Measurements from ENCODE around the gene COX8C. TPM values are rescaled to one million over a fixed set of nuclear protein-coding genes. Genes with fewer than 3 reads are reported as not detected.
A peak's percentile ranks its signal among the peaks of the same experiment; 100 is the strongest.
"Not testable (repeated sequence)": the region's sequence is repeated elsewhere in the genome, so short reads cannot be mapped to it uniquely, and the experiment has no call there.

The COX8C gene
- total RNA-seq, 3 donors from 2014 or later, result not detected

- Mint-ChIP-seq H3K27me3 (ENCODE audit: low read depth) (no peaks in the 10 kb centered on the region), H3K4me3 (peak overlapping the region; percentile 93), H3K36me3 (ENCODE audit: insufficient read depth) (no peaks in the 10 kb centered on the region), H3K9me3 (no peaks in the 10 kb centered on the region), H3K4me1 (ENCODE audit: low read depth) (peaks cover 54% of the 10 kb centered on the region)
- DNase-seq, result no peak
- no peak for ATAC-seq
Measured at GRCh38 chr14:93331002-93331727, 15.8 kb upstream of the COX8C start.

DNA sequence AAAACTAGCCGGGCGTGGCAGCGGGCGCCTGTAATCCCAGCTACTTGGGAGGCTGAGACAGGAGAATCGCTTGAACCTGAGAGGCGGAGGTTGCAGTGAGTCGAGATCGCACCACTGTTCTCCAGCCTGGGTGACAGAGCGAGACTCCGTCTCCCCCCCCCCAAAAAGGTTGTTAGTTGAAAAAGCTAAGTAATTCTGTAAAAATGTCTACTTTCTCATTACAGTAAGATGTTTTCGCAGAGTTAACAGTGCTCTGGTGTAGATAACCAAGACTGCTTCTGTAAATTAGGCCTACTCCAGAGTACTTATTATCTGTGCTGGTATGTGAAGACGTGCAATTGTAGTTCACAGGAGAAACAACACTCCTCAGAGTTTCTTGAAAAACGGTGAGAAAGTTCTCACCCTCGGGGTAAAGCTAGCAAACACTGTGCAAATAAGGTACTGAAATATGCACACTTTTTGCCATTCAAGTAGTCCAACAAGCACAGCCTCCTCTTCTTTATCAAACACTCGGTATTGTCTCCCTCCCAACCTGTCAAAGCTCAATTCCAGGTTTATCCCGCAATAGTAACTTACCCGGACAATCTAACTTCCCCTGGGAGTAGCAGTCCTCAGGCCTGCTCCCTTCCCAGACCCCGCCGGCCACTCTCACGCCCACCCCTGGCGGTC lies 15.1 kb upstream of the COX8C start:
- DNase-seq, result no peak
- no peak for ATAC-seq
- Mint-ChIP-seq H3K4me1 (ENCODE audit: low read depth) (peaks cover 54% of the 10 kb centered on the region), H3K9me3 (no peaks in the 10 kb centered on the region), H3K27me3 (ENCODE audit: low read depth) (no peaks in the 10 kb centered on the region), H3K4me3 (peak overlapping the region; percentile 93), H3K36me3 (ENCODE audit: insufficient read depth) (no peaks in the 10 kb centered on the region)

DNA sequence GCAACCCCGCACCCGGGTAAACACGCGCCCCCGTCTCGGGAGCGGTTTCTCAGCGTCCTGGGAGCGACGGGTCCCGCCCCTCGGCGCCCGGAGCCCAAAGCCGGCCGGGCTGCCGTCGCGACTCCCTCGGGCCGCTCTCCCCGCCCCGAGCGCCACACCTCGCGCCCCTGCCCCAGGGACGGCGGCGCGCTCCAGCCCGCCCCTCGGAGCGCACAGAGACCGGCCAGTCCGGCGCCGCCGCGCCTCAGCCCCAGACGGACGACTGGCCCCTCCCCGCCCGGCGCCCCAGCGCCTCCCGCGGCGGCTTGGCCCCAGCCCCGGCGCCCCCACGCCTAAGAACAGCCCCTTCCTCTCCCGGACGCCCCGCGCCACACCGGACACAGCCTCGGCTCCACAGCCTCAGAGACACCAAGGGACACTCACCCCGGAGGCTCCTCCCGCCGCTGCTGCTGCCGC lies 14.6 kb upstream of the COX8C start:
- Mint-ChIP-seq H3K4me1 (ENCODE audit: low read depth) (peaks cover 51% of the 10 kb centered on the region), H3K36me3 (ENCODE audit: insufficient read depth) (no peaks in the 10 kb centered on the region), H3K27me3 (ENCODE audit: low read depth) (no peaks in the 10 kb centered on the region), H3K9me3 (no peaks in the 10 kb centered on the region), H3K4me3 (peak overlapping the region; percentile 93)
- DNase-seq, result peak; percentile 12
- ATAC-seq, result peak; percentile 51 to 55

- peak; percentile 93 for DNase-seq
- Mint-ChIP-seq H3K36me3 (ENCODE audit: insufficient read depth) (no peaks in the 10 kb centered on the region), H3K27me3 (ENCODE audit: low read depth) (no peaks in the 10 kb centered on the region), H3K9me3 (no peaks in the 10 kb centered on the region), H3K4me1 (ENCODE audit: low read depth) (peaks cover 46% of the 10 kb centered on the region), H3K4me3 (peak within 1 kb of the TSS; percentile 93)
- ATAC-seq, result peak; percentile 95 to 97
Measured at GRCh38 chr14:93332853-93333630, 13.9 kb upstream of the COX8C start, which contains the start of gene BTBD7. TSS of gene BTBD7 (minus strand) at chr14:93333036. CDS start at chr14:93296051, 36,985 bp downstream.

DNA sequence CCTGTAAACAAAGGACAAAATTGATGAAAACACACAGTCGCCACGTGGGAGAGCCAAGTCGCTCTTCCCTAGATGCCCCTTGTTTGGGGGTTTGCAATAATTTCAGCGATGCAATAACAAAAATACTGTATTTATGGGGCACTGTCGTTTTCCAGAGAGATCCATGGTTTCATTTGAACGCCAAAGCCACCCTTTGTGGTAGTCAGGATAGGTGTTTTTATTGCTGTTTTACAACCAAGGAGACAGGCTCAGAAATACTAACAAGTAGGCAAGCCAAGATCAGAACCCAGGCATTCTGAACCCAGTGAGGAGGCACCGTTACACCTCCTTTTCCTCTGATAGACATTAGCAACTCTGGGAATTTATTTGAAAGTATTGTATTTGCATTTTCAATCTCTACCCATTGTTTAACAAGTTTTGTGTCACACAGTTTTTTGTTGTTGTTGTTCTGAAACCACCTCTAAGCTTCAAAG lies 13.3 kb upstream of the COX8C start:
- no peaks in the 10 kb centered on the region for H3K27me3 Mint-ChIP-seq (ENCODE audit: low read depth)
- peaks cover 43% of the 10 kb centered on the region for H3K4me1 Mint-ChIP-seq (ENCODE audit: low read depth)
- no peaks in the 10 kb centered on the region for H3K9me3 Mint-ChIP-seq
- no peaks in the 10 kb centered on the region for H3K36me3 Mint-ChIP-seq (ENCODE audit: insufficient read depth)
- DNase-seq, result no peak
- no peak for ATAC-seq
- H3K4me3 Mint-ChIP-seq, result peak overlapping the region; percentile 93

- Mint-ChIP-seq H3K36me3 (ENCODE audit: insufficient read depth) (peaks cover 2% of the 10 kb centered on the region), H3K9me3 (no peaks in the 10 kb centered on the region), H3K27me3 (ENCODE audit: low read depth) (peaks cover 2% of the 10 kb centered on the region), H3K4me1 (ENCODE audit: low read depth) (peaks cover 10% of the 10 kb centered on the region), H3K4me3 (no peak overlapping the region)
- ATAC-seq (no peak), DNase-seq (no peak)
Measured at GRCh38 chr14:93337143-93337753, 9.7 kb upstream of the COX8C start.

GRCh38 chr14:93337884-93338283 lies 9.1 kb upstream of the COX8C start:
- no peaks in the 10 kb centered on the region for H3K9me3 Mint-ChIP-seq
- no peak overlapping the region for H3K4me3 Mint-ChIP-seq
- H3K4me1 Mint-ChIP-seq (ENCODE audit: low read depth), result peaks cover 10% of the 10 kb centered on the region
- peaks cover 2% of the 10 kb centered on the region for H3K27me3 Mint-ChIP-seq (ENCODE audit: low read depth)
- H3K36me3 Mint-ChIP-seq (ENCODE audit: insufficient read depth), result peaks cover 2% of the 10 kb centered on the region
- DNase-seq (no peak), ATAC-seq (no peak)

GRCh38 chr14:93343266-93343665 lies 3.7 kb upstream of the COX8C start:
- DNase-seq, result no peak
- Mint-ChIP-seq H3K4me1 (ENCODE audit: low read depth) (no peaks in the 10 kb centered on the region), H3K9me3 (no peaks in the 10 kb centered on the region), H3K4me3 (no peak overlapping the region), H3K36me3 (ENCODE audit: insufficient read depth) (peaks cover 2% of the 10 kb centered on the region), H3K27me3 (ENCODE audit: low read depth) (peaks cover 2% of the 10 kb centered on the region)
- ATAC-seq, result no peak

GRCh38 chr14:93343797-93344196 lies 3.2 kb upstream of the COX8C start:
- no peaks in the 10 kb centered on the region for H3K4me1 Mint-ChIP-seq (ENCODE audit: low read depth)
- H3K36me3 Mint-ChIP-seq (ENCODE audit: insufficient read depth), result peaks cover 2% of the 10 kb centered on the region
- no peak for ATAC-seq
- DNase-seq, result no peak
- H3K9me3 Mint-ChIP-seq, result no peaks in the 10 kb centered on the region
- H3K4me3 Mint-ChIP-seq, result no peak overlapping the region
- peaks cover 2% of the 10 kb centered on the region for H3K27me3 Mint-ChIP-seq (ENCODE audit: low read depth)

GRCh38 chr14:93347850-93348249 lies 868 bp downstream of the COX8C start:
- DNase-seq (no peak), ATAC-seq (no peak)
- H3K4me1 Mint-ChIP-seq (ENCODE audit: low read depth), result no peaks in the 10 kb centered on the region
- H3K4me3 Mint-ChIP-seq, result no peak overlapping the region
- H3K27me3 Mint-ChIP-seq (ENCODE audit: low read depth), result no peaks in the 10 kb centered on the region
- H3K9me3 Mint-ChIP-seq, result no peaks in the 10 kb centered on the region
- no peaks in the 10 kb centered on the region for H3K36me3 Mint-ChIP-seq (ENCODE audit: insufficient read depth)

- ATAC-seq (no peak), DNase-seq (no peak)
- Mint-ChIP-seq H3K9me3 (no peaks in the 10 kb centered on the region), H3K36me3 (ENCODE audit: insufficient read depth) (no peaks in the 10 kb centered on the region), H3K27me3 (ENCODE audit: low read depth) (no peaks in the 10 kb centered on the region), H3K4me3 (no peak overlapping the region), H3K4me1 (ENCODE audit: low read depth) (no peaks in the 10 kb centered on the region)
Measured at GRCh38 chr14:93348292-93348691, 1.3 kb downstream of the COX8C start.

DNA sequence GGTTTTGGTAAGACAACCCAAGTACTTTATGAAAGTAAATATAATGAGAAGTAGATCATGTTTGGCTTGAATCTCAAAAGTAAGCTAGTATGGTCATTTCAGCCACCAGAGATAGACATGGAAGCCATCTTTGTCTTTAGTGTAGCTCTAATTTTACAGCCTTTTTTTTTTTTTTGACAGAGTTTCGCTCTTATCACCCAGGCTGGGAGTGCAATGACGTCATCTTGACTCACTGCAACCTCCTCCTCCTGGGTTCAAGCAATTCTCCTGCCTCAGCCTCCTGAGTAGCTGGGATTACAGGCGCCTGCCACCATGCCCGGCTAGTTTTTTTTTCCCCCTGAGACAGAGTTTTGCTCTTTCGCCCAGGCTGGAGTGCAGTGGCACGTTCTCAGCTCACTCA lies 7.9 kb downstream of the COX8C start:
- not testable (repeated sequence) for H3K27me3 Mint-ChIP-seq (ENCODE audit: low read depth); H3K36me3 Mint-ChIP-seq (ENCODE audit: insufficient read depth); H3K9me3 Mint-ChIP-seq; ATAC-seq; H3K4me3 Mint-ChIP-seq; DNase-seq; H3K4me1 Mint-ChIP-seq (ENCODE audit: low read depth)

DNA sequence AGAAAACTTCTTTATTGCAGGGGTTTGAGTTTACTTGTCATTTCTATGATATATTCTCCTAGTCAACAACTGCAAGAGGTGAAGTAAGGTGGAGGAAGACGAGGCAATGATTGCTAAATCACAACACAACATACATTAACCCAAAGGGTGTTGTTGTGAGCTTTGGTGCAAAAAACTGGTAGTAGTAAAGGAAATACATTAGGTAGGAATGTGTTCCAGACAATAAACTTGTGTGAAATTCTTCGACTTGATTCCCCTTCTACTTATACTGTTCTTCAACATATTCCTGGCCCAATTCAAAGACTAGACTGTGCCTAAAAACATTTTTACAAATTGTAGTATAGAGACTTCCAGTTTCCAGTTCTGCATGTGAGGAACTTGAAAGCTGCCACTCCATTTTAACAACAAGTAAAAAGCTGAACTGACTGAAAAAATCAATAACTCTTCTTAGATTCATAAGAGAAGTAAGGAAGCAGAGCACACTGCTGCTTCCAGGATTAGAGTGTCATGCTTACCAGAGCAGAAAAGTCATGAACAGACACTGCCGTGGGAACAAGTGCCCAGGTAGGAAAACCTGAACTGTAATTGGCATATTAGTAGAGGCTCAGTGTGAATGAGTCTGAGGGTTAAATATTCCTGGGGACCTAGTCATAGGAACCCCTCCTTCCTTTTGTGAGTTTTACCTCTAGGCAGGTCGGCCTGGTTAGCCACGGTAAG lies 22.2 kb downstream of the COX8C start:
- Mint-ChIP-seq H3K9me3 (peaks cover 9% of the 10 kb centered on the region), H3K27me3 (ENCODE audit: low read depth) (peaks cover 31% of the 10 kb centered on the region), H3K4me3 (no peak overlapping the region), H3K4me1 (ENCODE audit: low read depth) (no peaks in the 10 kb centered on the region), H3K36me3 (ENCODE audit: insufficient read depth) (no peaks in the 10 kb centered on the region)
- no peak for ATAC-seq
- no peak for DNase-seq
